Activated T-cell treated with anti-CD3 and anti-CD28 coated beads, Interleukin-2, amount 50 U/mL, for 4 hours (primary cell): ENCODE measurements around the gene TRAF4. TPM values are rescaled to one million over a fixed set of nuclear protein-coding genes. Genes with fewer than 3 reads are reported as not detected.
"Not testable (repeated sequence)": the region's sequence is repeated elsewhere in the genome, so short reads cannot be mapped to it uniquely, and the experiment has no call there.

Experiments used
- ATAC-seq, 2 donors: fragments of 200-7000 bp; cut with Tn5 transposase; one replicate each; pipeline ENCODE4 v1.10.0; 2021
- DNase-seq: peaks from one replicate; pipeline ENCODE4 v3.0.0-alpha.2; 2020
- H3K27me3 Mint-ChIP-seq: one replicate; pipeline ENCODE4 v1.8.0; 2021; ENCODE audit warnings: low read depth, mixed read lengths
- H3K36me3 Mint-ChIP-seq: one replicate; pipeline ENCODE4 v1.8.0; 2022; ENCODE audit warnings: mixed read lengths; ENCODE audit not compliant: insufficient read depth
- H3K4me1 Mint-ChIP-seq: one replicate; pipeline ENCODE4 v1.8.0; 2021; ENCODE audit warnings: low read depth, mixed read lengths
- H3K4me3 Mint-ChIP-seq: one replicate; pipeline ENCODE4 v1.8.0; 2021; ENCODE audit warnings: mild to moderate bottlenecking, moderate library complexity, mixed read lengths
- H3K9me3 Mint-ChIP-seq: one replicate; pipeline ENCODE4 v1.8.0; 2021; ENCODE audit warnings: mixed read lengths
- total RNA-seq, 3 donors: library from RNA; stranded (reverse); gene quantifications; one replicate each; pipeline ENCODE4 v1.2.1, GENCODE V29; 2021

Gene TRAF4
- total RNA-seq, 3 donors from 2014 or later = 221 to 247 (median 229) TPM

DNA sequence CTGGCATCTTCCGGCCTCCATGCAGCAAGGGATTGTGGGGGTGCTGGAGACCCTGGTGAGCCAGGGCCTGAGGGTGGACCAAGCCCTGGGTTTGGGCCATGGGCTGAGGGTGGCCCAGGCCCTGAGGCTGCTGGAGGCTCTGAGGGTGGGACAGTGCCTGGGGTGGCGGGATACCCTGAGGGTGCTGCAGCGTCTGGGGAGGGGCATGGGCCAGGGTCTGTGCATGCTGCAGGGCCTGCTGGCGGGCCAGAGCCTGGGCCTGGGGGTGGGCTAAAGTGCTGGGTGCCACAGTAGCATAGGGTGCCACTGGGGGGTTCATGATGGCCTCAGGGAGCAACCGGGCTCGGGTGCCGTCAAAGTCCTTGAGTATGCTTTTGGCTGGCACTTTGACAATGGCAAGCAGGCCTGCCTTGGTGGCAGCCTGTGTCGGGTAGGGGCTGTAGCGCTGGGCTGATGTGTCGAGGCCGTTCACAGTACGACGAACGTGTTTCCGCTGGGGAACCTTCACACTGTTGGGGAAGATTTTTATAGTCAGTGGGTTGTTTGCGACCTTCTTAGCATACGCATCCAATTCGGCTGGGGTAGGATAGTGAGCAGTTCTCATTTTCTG is 15.6 kb downstream of the TRAF4 start:
- H3K9me3 Mint-ChIP-seq = no peaks in the 10 kb centered on the region
- no peak for ATAC-seq
- peaks cover 26% of the 10 kb centered on the region for H3K36me3 Mint-ChIP-seq
- H3K4me1 Mint-ChIP-seq = peaks cover 10% of the 10 kb centered on the region
- no peak overlapping the region for H3K4me3 Mint-ChIP-seq
- DNase-seq = no peak
- no peaks in the 10 kb centered on the region for H3K27me3 Mint-ChIP-seq

DNA sequence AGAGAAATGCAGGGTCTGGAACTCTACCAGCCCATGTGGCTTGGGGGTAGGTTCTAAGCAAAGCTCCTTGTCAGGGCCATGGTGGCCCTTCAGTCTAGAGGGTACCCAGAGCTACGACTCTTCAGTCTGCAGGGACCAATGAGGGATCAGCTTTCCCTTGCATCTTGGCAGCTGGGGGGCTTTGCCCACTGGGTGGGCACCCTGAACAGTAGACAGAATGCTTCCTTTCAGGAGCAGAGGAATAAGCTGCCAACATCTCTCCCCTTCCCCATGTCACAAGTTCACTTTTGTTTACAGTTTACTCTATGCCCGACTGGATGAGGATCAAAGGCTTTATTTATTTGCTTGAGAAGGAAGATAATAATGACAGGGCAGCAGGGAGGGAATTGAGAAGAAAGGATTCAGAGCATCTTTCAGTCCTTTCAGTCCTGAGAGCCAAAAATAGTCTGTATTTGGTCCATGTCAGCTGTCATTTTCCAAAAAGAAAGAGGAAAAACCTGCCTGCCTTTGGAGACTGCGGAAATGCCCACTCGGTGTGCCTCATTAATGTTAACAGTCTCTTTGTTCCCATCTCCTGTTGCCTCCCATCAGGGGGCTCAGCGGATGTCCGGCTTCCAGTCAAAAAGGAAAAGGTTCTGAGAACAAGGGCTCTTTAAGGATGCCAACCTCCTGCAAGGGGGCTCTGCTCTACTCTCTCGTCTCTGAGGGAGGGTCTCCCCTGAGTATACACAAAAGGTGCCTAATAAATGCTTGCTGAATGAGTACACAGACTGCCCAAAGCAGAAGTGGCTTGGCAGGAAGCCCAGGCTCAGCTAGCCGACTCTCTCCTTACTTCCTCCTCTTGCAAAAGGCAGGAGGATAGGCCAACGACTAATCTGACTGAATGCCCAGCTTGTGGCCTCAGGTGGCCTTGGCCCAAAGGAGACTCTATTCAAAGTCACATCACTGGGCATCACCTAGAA is 17.1 kb downstream of the TRAF4 start:
- no peak for DNase-seq
- peaks cover 28% of the 10 kb centered on the region for H3K36me3 Mint-ChIP-seq
- no peaks in the 10 kb centered on the region for H3K9me3 Mint-ChIP-seq

DNA sequence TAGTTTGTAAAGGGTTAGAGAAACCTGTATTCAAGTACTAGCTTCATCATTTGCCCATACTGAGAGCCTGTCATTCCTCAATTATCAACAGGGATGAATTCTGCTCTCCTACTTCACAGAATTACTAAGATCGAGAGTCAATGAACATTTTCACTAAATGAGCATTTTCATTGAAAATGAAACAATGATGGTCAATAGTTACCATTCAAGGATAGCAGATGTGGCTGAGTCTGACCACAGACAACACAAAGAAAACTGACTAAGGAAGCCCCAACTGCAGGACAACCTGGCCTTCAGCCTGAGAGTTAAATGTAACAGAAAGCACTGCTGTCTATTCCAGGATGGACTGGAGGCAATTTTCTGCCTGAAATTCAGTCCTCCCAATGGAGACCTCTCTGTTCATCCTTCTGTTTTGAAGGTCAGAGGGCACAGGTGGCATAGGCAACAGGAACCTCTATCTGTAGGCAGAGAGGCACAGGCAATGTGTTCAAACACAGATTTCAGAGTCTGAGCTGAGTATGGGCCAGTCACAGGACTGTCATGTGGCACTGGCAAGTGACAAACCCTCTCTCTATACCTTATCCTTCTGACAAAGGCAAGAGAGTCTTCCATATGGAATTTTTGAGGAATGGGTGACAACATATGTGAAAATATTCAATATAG is 19.5 kb downstream of the TRAF4 start:
- Mint-ChIP-seq H3K4me3 (no peak overlapping the region), H3K9me3 (no peaks in the 10 kb centered on the region), H3K27me3 (no peaks in the 10 kb centered on the region), H3K36me3 (peaks cover 14% of the 10 kb centered on the region), H3K4me1 (peaks cover 10% of the 10 kb centered on the region)
- DNase-seq (no peak), ATAC-seq (peak in 1 of 2 donors; percentile 56)

More for the DNA sequence above, 17.1 kb downstream of the TRAF4 start:
- Mint-ChIP-seq H3K4me3 (no peak overlapping the region), H3K4me1 (peaks cover 10% of the 10 kb centered on the region), H3K27me3 (no peaks in the 10 kb centered on the region)
- no peak for ATAC-seq

DNA sequence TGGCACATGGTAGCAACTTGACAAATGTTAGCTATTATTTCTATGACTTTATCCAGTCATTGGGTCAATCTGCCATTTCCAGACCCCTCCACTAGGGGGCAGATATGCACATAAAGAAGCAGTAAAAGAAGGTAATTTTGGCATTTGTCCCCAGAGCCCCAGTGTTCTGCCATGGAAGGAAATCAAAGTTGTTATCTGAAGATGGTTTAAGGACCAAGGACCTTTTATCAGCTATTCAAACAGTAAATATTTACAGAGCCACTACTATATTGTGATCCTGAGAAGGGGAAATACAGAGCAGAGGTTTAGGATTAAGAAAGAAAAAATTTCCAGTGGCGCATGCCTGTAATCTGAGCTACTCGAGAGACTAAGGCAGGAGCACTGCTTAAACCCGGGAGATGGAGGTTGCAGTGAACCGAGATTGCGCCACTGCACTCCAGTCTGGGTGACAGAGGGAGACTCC is 20.0 kb downstream of the TRAF4 start:
- H3K4me3 Mint-ChIP-seq = no peak overlapping the region

DNA sequence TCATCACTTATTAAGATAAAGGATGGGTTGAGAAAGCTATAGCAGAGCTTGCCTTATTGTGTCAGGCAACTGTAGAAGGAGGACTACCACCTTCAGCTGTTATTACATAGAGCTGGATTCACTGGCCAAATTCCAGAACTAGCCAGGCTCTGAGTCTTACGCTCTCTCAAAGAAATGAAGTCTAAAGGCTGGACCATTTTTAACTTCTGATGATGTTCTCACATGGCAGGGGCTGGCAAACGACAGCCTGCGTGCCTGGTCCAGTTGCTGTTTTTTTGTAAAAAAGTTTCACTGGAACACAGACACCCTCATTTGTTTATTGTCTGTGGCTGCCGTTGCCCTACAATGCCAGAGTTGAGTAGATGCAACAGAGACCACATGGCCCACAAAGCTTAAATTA is 21.2 kb downstream of the TRAF4 start:
- Mint-ChIP-seq H3K4me3 (no peak overlapping the region), H3K36me3 (peaks cover 8% of the 10 kb centered on the region), H3K9me3 (no peaks in the 10 kb centered on the region), H3K4me1 (peaks cover 10% of the 10 kb centered on the region), H3K27me3 (no peaks in the 10 kb centered on the region)
- ATAC-seq (no peak), DNase-seq (no peak)

More for the DNA sequence above, 20.0 kb downstream of the TRAF4 start:
- H3K4me1 Mint-ChIP-seq = peaks cover 10% of the 10 kb centered on the region
- DNase-seq (peak; percentile 80), ATAC-seq (peak; percentile 53 to 59)
- H3K9me3 Mint-ChIP-seq = no peaks in the 10 kb centered on the region
- H3K27me3 Mint-ChIP-seq = no peaks in the 10 kb centered on the region
- peaks cover 12% of the 10 kb centered on the region for H3K36me3 Mint-ChIP-seq

DNA sequence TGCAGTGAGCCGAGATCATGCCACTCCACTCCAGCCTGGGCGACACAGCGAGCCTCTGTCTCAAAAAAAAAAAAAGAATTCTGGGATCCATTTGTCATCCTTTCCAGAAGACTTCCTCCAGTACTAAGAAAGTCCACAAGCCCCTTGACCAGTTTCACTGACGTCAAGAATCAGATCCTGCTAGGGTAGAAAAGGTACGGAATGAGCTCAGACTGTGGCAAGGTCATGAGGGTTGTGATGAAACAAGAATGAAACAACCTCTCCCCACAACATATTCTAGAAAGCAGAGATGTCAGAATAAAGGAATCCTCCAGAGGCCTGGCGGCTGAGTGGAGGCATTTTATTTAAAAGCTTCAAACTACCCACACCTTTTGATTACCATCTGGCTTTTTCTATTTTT is 29.9 kb downstream of the TRAF4 start:
- ATAC-seq = no peak
- H3K4me1 Mint-ChIP-seq = peaks cover 23% of the 10 kb centered on the region

DNA sequence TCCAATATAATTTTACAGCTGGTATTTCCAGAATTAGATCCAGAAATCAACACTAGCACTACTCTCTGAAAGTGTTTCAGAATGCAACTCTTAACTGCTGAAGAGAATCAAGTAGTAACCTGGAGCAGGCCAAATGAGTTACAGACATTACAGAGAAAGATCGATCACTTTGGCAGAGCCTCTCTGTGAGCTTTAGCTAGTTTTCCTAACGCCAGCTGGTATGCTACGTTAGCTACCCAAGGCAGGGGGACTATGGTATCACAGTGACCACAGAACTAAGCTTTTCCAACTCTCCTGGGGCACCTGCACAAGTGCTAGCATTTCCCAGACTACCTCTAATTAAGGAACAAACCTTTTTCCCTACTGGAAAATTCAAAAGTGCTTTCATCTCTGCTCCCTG is 30.4 kb downstream of the TRAF4 start:
- Mint-ChIP-seq H3K9me3 (no peaks in the 10 kb centered on the region), H3K36me3 (peaks cover 9% of the 10 kb centered on the region), H3K4me3 (no peak overlapping the region), H3K27me3 (no peaks in the 10 kb centered on the region), H3K4me1 (peaks cover 28% of the 10 kb centered on the region)
- DNase-seq (no peak), ATAC-seq (no peak)

More for the DNA sequence above, 29.9 kb downstream of the TRAF4 start:
- H3K36me3 Mint-ChIP-seq = peaks cover 5% of the 10 kb centered on the region
- H3K27me3 Mint-ChIP-seq = no peaks in the 10 kb centered on the region
- no peak overlapping the region for H3K4me3 Mint-ChIP-seq
- no peaks in the 10 kb centered on the region for H3K9me3 Mint-ChIP-seq
- DNase-seq = no peak

DNA sequence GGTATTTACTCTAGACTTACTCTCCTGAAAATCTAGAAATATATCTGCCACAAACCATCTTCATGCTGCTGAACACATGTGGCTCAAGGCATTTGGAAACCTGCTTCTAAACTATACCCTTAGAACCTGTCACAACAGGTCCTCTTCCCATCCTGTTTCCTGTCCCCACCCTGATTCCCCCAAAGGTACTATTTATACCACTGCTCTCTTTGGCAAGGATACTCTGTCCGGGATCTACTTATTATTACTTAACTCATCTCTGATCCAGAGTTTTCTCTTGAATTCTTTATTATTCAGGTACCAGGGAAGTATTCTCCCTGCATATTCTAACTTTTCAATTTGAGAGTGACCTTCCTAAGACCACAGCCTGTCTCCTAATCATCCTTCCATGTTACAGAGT is 33.4 kb downstream of the TRAF4 start:
- Mint-ChIP-seq H3K27me3 (no peaks in the 10 kb centered on the region), H3K9me3 (no peaks in the 10 kb centered on the region), H3K36me3 (peaks cover 19% of the 10 kb centered on the region), H3K4me1 (peaks cover 33% of the 10 kb centered on the region), H3K4me3 (no peak overlapping the region)
- DNase-seq = no peak
- ATAC-seq = no peak

DNA sequence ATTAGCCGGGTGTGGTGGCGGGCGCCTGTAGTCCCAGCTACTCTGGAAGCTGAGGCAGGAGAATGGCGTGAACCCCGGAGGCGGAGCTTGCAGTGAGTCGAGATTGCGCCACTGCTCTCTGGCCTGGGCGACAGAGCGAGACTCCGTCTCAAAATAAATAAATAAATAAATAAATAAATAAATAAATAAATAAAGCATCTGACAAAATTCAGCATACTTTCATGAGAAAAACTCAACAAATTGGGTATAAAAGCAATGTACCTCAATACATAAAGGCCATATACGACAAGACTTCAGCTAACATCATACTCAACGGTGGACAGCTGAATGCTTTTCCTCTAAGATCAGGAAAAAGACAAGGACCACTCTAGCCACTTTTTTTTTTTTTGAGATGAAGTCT is 35.8 kb downstream of the TRAF4 start:
- not testable (repeated sequence) for ATAC-seq, H3K4me3 Mint-ChIP-seq, H3K9me3 Mint-ChIP-seq, H3K27me3 Mint-ChIP-seq, DNase-seq
- H3K4me1 Mint-ChIP-seq = peaks cover 27% of the 10 kb centered on the region
- H3K36me3 Mint-ChIP-seq = peaks cover 17% of the 10 kb centered on the region

DNA sequence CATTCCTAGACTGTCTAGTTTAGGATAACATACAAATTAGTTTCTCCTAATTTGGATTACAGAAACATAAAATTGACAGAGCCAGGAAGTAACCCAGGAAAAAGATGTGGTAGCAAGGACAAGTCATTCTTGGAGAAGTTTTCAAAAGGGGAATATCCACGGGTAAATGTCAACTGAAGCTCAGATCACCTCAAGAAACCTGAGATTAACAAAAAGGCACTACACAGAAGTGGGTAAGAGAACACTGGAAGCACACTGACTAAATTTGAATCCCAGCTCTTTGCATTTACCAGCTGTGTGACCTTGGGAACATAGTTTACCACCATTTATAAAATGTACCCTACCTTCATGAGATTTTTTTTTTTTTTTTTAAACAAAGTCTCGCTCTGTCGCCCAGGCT is 39.4 kb downstream of the TRAF4 start:
- Mint-ChIP-seq H3K9me3 (no peaks in the 10 kb centered on the region), H3K4me3 (no peak overlapping the region), H3K27me3 (no peaks in the 10 kb centered on the region), H3K36me3 (peaks cover 17% of the 10 kb centered on the region), H3K4me1 (peaks cover 13% of the 10 kb centered on the region)
- ATAC-seq (no peak), DNase-seq (no peak)

DNA sequence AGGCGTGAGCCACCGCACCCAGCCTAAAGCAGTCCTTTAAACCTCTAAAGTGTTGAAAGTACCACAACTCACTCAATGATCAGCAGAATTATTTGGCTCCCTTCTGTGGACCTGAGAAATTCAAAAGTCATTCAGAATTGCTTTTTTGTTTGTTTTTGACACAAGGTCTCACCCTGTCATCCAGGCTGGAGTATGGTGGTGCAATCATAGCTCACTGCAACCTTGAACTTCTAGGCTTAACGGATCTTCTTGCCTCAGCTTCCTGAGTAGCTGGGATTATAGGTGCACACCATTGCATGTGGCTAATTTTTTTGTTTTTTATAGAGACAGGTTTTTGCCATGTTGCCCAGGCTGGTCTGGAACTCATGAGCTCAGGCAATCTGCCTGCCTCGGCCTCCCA is 44.3 kb downstream of the TRAF4 start:
- DNase-seq (no peak), ATAC-seq (no peak)
- H3K4me3 Mint-ChIP-seq = no peak overlapping the region
- H3K9me3 Mint-ChIP-seq = no peaks in the 10 kb centered on the region
- peaks cover 5% of the 10 kb centered on the region for H3K36me3 Mint-ChIP-seq
- peaks cover 17% of the 10 kb centered on the region for H3K4me1 Mint-ChIP-seq
- H3K27me3 Mint-ChIP-seq = no peaks in the 10 kb centered on the region

DNA sequence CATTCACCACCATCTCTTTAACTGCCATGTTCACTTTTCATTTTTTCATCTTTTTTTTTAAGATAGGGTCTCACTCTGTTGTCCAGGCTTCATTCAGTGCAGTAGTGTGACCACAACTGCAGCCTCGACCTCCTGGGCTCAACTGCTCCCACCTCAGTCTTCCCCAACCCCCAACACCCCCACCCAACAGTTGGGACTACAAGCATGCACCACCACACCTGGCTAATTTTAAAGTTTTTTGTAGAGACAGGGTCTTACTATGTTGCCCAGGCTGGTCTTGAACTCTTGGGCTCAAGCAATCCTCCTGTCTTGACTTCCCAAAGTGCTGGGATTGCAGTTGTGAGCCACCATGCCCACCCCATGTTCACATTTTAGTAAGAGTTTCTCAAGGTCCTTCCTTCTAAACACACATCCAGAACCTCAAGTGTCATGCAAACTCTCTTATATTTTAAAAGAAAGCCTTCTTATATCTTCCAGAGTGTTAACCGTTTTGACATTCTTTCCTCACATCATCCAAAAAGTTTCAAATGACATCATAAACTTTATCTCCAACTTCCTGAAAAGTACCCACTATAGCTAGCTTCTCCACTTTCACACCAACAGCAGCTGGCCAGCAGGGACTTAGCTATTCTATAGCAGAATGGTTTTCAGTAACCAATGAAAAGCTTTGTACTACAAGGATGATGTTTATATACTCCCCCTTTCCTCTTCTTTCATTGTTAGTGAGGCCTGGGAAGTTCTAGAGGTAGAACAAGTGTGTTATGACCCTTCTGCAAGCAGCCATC is 49.3 kb downstream of the TRAF4 start:
- DNase-seq (no peak), ATAC-seq (no peak)
- no peaks in the 10 kb centered on the region for H3K27me3 Mint-ChIP-seq
- H3K4me1 Mint-ChIP-seq = peaks cover 24% of the 10 kb centered on the region
- peaks cover 7% of the 10 kb centered on the region for H3K36me3 Mint-ChIP-seq
- no peak overlapping the region for H3K4me3 Mint-ChIP-seq
- no peaks in the 10 kb centered on the region for H3K9me3 Mint-ChIP-seq

DNA sequence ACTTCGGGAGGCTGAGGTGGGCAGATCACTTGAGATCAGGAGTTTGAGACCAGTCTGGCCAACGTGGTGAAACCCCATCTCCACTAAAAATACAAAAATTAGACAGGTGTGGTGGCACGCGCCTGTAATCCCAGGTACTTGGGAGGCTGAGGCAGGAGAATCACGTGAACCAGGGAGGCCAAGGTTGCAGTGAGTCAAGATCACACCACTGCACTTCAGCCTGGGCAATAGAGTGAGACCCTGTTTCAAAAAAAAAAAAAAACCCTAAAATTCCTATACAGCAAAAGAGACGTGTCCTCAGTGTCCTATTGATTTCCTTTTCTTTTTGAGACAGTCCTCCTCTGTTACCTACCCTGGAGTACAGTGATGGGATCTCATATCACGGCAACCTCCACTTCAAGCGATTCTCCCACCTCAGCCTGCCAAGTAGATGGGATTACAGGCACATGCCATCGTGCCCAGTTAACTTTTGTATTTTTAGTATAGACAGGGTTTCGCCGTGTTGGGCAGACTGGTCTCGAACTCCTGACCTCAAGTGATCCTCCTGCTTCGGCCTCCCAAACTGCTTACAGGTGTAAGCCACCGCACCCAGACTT is 51.1 kb downstream of the TRAF4 start:
- H3K27me3 Mint-ChIP-seq, H3K9me3 Mint-ChIP-seq, DNase-seq, H3K36me3 Mint-ChIP-seq, H3K4me3 Mint-ChIP-seq, ATAC-seq: not testable (repeated sequence)
- peaks cover 18% of the 10 kb centered on the region for H3K4me1 Mint-ChIP-seq
